ENCODE results near the gene FAM120A.
"Not testable (repeated sequence)": the region's sequence is repeated elsewhere in the genome, so short reads cannot be mapped to it uniquely, and the experiment has no call there.

Gene FAM120A, protein sequence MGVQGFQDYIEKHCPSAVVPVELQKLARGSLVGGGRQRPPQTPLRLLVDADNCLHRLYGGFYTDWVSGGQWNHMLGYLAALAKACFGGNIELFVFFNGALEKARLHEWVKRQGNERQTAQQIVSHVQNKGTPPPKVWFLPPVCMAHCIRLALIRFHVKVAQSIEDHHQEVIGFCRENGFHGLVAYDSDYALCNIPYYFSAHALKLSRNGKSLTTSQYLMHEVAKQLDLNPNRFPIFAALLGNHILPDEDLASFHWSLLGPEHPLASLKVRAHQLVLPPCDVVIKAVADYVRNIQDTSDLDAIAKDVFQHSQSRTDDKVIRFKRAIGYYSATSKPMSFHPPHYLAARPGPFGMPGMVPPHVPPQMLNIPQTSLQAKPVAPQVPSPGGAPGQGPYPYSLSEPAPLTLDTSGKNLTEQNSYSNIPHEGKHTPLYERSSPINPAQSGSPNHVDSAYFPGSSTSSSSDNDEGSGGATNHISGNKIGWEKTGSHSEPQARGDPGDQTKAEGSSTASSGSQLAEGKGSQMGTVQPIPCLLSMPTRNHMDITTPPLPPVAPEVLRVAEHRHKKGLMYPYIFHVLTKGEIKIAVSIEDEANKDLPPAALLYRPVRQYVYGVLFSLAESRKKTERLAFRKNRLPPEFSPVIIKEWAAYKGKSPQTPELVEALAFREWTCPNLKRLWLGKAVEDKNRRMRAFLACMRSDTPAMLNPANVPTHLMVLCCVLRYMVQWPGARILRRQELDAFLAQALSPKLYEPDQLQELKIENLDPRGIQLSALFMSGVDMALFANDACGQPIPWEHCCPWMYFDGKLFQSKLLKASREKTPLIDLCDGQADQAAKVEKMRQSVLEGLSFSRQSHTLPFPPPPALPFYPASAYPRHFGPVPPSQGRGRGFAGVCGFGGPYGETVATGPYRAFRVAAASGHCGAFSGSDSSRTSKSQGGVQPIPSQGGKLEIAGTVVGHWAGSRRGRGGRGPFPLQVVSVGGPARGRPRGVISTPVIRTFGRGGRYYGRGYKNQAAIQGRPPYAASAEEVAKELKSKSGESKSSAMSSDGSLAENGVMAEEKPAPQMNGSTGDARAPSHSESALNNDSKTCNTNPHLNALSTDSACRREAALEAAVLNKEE

GRCh38 chr9:93450945-93451815, at the start of gene FAM120A:
TSS of gene FAM120A (plus strand) at chr9:93451685. CDS start at chr9:93451916, 231 bp downstream.
- DNase-seq = peak; percentile 62

GRCh38 chr9:93406371-93406770, 45.1 kb upstream of the FAM120A start:
- DNase-seq = no peak

- no peak for DNase-seq
Observed at GRCh38 chr9:93413530-93413929, 38.0 kb upstream of the FAM120A start.

DNA sequence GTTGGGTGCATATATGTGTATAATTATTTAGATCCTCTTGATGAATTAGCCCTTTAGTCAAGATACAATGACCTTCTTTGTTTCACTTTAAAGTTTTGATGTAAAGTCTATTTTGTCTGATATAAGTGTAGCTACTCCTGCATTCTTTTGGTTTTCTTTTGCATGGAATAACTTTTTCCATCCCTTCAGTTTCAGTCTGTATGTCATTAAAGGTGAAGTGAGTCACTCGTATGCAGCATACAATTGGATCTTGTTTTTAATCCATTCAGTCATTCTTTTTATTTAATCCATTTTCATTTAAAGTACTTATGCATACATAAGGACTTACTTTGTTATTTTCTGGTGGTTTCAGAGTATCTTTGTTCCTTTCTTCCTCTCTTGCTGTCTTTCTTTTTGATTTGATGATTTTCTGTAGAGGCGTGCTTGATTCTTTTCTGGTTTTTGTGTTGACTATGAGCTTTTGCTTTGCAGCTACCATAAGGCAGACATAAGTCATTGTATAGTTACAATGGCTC, 36.3 kb upstream of the FAM120A start:
- DNase-seq = no peak

- DNase-seq = no peak
Observed at GRCh38 chr9:93416530-93417235, 34.8 kb upstream of the FAM120A start.

DNA sequence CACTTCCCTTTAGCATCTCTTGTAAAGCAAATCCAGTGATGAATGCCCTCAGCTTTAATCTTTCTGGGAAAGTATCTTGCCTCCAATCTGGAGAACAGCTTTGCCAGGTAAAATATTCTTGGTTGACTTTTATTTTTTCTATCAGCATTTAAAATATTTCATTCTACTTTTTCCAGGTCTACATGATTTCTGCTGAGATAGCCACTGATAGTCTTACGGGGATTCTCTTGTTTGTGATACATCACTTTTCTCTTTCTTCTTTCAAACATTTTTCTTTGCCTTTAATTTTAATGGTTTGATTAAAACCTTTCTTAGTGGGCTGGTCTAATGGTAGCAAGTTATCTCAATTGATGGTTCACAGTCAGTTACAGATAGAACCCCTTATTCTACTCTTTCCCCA, 33.9 kb upstream of the FAM120A start:
- no peak for DNase-seq

DNA sequence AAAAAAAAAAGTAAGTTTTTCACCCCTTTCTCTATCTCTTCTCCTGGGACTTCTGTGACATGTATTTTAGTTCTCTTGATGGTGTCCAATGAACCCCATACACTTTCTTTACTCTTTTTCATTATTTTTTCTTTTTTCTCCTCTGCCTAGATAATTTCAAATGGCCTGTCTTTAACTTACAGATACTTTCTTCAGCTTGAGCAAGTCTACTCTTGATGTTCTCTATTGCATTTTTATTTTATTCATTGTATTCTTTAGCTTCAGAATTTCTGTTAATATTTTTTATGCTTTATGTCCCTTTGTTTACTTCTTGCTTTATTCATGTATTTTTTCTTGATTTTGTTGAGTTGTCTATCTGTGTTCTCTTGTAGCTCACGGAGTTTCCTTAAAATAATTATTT, 32.5 kb upstream of the FAM120A start:
- no peak for DNase-seq

- DNase-seq = no peak
Observed at GRCh38 chr9:93422977-93423616, 28.4 kb upstream of the FAM120A start.

- no peak for DNase-seq
Observed at GRCh38 chr9:93427655-93428379, 23.7 kb upstream of the FAM120A start.

- DNase-seq = no peak
Observed at GRCh38 chr9:93431539-93432105, 19.9 kb upstream of the FAM120A start.

DNA sequence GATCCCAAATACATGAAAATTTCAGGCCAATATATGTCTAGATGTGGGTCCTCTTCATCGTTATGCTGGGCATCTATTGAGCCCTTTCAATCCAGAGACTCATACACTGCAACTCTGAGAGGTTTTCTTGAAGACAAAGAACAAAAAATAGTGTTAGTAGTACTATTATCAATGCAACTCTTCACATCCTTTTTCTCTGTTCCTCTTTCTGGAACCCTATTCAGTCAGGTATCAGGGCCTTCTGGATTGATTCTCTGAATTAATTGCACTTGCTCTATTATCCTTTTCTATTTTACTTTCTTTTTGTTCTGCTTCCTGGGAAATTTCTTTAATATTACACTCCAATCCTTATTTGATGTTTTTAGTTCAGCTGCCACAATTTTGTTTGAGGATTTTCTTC, 18.5 kb upstream of the FAM120A start:
- no peak for DNase-seq

DNA sequence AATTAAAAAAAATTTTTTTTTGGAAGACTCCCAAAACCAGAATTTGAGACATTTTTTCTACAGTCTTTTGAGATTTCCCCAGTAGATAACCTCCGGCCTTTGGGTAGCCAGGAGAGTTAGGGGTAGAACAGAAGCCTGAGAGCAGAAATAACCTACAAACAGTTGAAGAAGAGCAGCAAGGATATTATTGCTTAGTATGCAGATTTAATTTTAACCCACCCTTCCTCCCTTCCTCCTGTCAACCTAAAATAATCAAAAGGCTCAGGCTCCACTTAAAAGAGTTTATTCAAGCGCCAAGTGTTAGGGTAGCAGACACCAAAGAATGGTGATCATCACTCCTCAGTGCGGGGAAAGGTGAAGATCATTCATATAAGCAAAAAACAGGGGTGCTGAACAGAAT, 17.4 kb upstream of the FAM120A start:
- DNase-seq = no peak

DNA sequence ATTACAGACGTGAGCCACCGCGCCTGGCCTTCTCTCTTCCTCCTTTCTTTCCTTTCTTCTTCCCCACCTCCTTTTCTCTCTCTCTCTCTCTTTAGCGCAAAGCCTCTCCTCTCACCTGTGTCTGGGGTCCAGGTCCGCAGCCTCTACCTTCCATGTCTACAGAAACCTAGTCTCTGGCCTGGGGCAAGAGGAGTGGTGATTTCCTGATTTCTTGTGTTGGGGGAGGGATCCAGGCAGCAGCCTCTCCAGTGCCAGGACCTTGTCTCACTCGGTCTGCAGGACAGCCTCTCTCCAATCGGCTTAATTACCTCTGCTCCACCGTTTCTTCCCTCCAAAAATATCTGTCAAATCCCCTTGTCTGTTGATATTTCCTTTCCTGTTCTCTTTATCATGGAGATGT, 16.1 kb upstream of the FAM120A start:
- no peak for DNase-seq

DNA sequence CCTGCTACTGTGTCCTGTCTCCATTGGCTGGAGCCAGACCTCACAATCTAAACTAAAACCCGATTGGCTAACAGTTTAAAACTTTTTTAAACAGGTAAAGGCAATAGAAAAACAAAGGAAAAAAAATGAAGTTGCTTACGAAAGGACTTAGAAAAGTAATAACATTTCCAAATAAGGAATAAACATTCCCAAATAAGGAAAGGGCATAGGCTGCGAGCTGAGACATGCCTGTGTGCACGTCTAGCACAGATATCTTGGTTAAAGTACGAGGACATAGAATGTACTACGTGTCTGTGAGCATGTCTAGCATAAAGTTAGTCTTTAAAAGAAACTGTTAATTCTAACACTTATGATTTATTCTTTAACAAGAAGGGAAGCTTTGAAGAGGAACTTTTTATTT, 15.3 kb upstream of the FAM120A start:
- no peak for DNase-seq

DNA sequence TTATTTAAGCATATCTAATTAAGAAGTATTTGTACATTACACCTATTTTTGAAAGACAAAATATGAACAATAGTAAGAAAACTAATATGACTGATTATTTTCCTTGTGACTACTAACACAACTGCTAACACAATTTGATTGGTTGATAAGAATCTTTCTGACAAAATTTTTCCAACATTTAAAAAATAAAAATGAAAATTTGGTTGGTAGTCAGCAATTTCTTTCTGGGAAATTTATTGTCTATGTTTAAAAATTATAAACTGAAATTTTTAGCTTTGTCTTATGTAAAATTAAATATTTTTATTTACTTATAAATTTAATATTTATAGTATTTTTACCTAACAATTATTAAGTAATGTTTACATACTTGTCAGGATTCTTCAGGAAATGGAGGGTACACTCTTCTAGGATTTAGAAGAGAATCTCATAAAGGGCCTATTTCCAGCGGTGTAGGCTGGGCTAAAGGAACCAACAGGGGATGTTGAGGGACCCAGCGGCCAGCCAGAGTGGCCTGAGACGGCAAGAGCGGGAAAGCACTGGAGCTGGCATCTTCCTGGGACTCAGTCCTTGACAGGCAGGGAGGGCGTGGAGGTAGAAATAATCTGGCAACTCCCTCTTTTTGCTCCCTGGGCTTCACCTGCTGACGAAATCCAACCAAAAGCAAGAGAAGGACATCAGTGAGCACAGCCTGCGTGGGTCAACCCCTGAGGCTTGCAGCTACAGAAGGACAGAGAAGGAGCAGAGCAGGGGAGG, 14.7 kb upstream of the FAM120A start:
- DNase-seq = no peak

GRCh38 chr9:93437996-93438395, 13.5 kb upstream of the FAM120A start:
- no peak for DNase-seq

DNA sequence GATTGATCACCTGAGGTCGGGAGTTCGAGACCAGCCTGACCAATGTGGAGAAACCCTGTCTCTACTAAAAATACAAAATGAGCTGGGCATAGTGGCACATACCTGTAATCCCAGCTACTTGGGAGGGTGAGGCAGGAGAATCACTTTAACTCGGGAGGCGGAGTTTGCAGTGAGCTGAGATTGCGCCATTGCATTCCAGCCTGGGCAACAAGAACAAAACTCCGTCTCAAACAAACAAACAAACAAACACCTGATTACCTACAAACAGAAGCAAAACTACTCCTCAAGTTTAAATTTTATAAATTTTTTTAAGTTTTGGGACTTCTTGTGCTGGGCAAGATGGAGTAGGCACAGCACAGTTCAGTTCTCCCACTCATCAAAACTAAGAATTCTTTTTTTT, 12.2 kb upstream of the FAM120A start:
- not testable (repeated sequence) for DNase-seq

- no peak for DNase-seq
Observed at GRCh38 chr9:93440896-93441580, 10.4 kb upstream of the FAM120A start.

GRCh38 chr9:93446073-93446472, 5.4 kb upstream of the FAM120A start:
- DNase-seq = no peak

Data from NCI-H2171 (cell line).